Upper lobe of left lung (tissue), 4 donors: ENCODE data around the gene MYO1E.

Experiments used
- POLR2AphosphoS5 ChIP-seq, 2 donors: sonication (generic); formaldehyde crosslinking; IDR thresholded peaks; one replicate each; pipeline ENCODE4 v1.5.1; 2017; ENCODE audit warnings: antibody characterized with exemption in 2 of 2
- TF ChIP-seq, protein P1 (sequence below), 6 experiments: fragments of 450-650 bp in 4 of 6; fragments of 200-600 bp in 2 of 6; sonication (generic) in 2 of 6; IDR thresholded peaks; one replicate each; pipeline ENCODE4 v1.5.1; 2016 to 2019; ENCODE audit warnings: antibody characterized with exemption in 6 of 6

DNA sequence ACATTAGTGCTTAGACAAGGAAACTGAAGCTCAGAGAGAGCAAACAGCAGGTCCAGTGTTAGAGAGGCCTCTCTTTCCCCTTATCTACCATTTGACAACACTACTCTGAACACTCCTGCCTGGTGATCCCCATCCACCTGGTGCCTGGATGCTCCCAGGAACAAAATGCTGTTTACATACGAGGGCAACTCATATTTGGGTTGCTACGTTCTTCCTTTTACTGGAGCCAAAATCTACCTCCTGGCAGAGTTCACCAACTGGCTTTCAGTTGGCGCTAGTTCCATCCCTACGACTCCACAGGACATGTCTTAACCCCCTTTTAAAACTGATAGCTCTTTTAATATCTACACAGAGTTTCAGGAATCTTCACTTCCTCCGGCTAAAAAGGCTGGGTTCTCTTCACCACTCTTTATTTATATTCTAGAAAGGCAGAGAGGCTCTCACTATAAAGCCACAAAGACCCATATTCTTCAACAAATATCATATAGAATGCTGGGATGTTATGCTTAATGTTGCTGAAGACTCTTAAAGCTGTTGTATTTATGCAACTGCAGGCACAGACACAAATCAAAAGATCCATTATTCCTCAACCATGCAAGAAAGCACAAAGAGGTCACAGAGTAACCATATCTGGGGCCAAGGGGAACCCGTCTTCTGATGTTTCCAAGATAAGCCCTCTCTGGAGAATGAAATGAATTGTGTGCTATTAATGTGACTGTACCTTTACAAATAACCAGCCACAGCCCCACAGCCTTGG, 219.8 kb downstream of the MYO1E start:
- TF ChIP-seq, protein P1, sequence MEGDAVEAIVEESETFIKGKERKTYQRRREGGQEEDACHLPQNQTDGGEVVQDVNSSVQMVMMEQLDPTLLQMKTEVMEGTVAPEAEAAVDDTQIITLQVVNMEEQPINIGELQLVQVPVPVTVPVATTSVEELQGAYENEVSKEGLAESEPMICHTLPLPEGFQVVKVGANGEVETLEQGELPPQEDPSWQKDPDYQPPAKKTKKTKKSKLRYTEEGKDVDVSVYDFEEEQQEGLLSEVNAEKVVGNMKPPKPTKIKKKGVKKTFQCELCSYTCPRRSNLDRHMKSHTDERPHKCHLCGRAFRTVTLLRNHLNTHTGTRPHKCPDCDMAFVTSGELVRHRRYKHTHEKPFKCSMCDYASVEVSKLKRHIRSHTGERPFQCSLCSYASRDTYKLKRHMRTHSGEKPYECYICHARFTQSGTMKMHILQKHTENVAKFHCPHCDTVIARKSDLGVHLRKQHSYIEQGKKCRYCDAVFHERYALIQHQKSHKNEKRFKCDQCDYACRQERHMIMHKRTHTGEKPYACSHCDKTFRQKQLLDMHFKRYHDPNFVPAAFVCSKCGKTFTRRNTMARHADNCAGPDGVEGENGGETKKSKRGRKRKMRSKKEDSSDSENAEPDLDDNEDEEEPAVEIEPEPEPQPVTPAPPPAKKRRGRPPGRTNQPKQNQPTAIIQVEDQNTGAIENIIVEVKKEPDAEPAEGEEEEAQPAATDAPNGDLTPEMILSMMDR (IDR thresholded peaks at IDR 0.05): no peak
- no peak for TF ChIP-seq POLR2AphosphoS5 (IDR thresholded peaks at IDR 0.05)
